GM18870 (cell line): ENCODE measurements around the gene SORBS1.

ENCODE experiments used
- ATAC-seq: cut with Tn5 transposase; IDR thresholded peaks from one replicate; pipeline ENCODE4 v1.9.1; 2021; ENCODE audit warnings: moderate library complexity; ENCODE audit not compliant: unreplicated experiment

Gene SORBS1

GRCh38 chr10:95416270-95416669 lies 144.9 kb downstream of the SORBS1 start:
- ATAC-seq, result no peak

DNA sequence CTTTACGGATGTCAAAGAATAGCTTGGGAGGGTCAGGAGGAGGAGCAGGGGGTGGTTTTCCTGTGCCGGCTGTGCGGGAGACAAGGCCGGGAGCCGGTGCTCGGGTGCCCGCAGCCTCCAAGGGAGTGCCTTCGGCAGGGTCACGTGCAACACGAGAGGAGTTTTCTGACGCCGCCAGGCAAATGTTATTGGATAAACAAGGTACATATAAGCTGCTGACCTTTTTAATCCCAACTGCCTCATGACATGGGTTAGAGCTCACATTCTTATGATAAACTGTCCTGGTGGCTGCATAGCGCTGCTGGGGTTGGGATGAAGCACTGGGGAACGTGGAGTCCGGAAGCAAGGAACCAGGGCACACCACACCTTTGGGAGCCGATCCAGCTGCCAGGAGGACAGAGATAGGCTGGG lies 145.5 kb downstream of the SORBS1 start:
- no peak for ATAC-seq

GRCh38 chr10:95414844-95415485 lies 146.2 kb downstream of the SORBS1 start:
- no peak for ATAC-seq

- ATAC-seq, result no peak
Observed at GRCh38 chr10:95414016-95414830, 146.9 kb downstream of the SORBS1 start.

GRCh38 chr10:95413588-95413987 lies 147.6 kb downstream of the SORBS1 start:
- no peak for ATAC-seq

- no peak for ATAC-seq
Observed at GRCh38 chr10:95411635-95412034, 149.5 kb downstream of the SORBS1 start.

DNA sequence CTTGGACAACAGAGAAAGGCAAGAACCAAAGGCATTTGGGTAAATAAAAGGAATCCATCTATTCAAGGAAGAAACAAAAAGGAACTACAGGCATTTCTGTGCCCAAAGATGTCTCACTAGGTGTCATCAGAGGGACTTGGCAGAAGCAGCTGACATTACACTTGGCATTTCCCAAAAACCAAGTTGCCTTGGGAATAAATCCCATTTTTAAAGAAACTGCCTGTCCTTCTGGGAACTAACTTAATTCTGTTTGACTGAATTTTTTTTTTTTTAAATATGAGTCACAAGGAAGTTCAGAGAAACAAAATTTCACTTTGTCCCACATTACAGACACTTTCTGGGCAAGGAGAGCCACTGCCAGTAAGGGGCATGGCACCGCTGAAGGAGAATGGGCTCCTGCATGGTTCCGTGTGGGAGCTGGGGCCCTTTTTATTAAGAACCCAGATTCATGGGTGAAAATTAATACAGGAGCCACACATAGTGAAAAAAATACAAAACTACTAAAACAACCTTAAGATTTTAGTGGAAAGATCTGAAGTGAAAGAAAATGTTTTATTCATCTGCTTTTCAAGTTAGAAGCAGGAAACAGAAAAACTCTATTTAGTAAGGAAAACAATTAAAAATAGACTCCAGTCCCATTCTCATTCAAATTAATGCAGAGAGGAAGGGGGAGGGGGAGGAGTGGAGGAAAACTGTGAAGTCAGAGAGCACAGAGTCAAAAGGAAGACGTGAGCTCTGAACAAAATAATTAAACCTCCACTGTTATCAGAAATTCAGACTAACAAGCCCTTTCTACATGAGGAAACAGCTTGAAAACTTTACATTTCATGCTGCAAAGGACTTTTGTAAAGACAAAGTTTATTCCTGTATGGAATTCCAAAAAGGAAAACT lies 151.9 kb downstream of the SORBS1 start:
- ATAC-seq, result no peak

DNA sequence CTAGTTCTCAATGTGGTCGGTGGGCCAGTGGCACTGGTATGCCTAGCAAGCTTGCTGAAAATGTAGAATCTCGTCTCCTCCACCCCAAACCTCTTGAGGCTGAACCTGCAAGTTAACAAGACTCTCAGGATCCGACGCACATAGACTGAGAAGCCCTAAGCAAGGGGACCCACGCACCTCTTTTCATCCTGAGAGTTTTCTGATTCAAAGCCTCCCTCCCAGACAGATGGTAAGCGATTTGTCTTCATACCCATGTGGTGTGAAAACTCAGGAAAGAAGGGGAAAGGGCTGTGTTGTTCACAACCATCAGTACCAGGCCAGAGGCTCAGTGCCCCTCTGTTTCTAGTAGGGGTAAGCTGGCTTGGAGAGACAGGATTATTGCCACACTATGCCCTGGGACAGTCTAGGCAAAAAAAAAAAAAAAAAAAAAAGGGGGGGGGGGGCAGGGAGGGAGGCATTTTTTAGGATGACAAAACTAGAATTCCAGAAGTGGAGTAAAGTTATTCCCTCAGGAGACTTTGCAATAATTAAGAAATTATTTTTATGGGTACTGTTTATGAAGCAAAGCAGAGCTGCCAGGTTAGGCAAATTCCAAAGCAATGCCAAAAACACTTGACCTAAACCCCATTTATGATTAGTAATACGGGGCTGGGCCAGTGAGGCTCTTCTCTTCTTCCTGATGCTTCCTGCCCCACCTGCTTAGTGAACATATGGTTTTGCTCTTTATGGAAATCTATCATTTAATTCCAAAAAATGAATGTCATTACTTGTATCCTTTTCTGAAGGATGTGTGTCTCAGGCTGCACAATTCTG lies 152.8 kb downstream of the SORBS1 start:
- ATAC-seq, result no peak

- ATAC-seq, result no peak
Observed at GRCh38 chr10:95407546-95407945, 153.6 kb downstream of the SORBS1 start.

GRCh38 chr10:95406651-95407280 lies 154.4 kb downstream of the SORBS1 start:
- no peak for ATAC-seq

DNA sequence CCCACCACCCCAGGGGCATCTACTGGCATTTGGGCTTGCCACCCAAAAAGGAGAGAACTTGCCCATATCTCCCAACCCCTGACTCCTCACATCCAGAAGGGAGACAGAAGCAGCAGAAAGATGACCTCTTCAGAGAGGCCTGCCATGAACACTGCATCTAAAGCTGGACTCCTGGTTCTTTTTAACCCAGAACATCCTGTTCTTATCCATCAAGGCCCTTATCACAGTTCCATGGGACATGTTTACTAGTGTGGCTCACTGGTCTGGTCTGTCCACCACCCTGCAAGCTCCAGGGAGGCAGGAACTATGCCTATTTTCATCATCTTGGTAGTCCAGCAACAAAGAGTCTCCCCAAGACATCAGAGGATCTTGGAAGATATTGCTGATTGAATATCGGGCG lies 155.5 kb downstream of the SORBS1 start:
- ATAC-seq, result no peak

GRCh38 chr10:95404864-95405263 lies 156.3 kb downstream of the SORBS1 start:
- no peak for ATAC-seq

- no peak for ATAC-seq
Observed at GRCh38 chr10:95404462-95404858, 156.7 kb downstream of the SORBS1 start.

GRCh38 chr10:95403700-95404461 lies 157.3 kb downstream of the SORBS1 start:
- no peak for ATAC-seq

GRCh38 chr10:95401704-95402469 lies 159.3 kb downstream of the SORBS1 start:
- ATAC-seq, result no peak

GRCh38 chr10:95400787-95401186 lies 160.4 kb downstream of the SORBS1 start:
- no peak for ATAC-seq

GRCh38 chr10:95399183-95399582 lies 162.0 kb downstream of the SORBS1 start:
- ATAC-seq, result no peak

GRCh38 chr10:95397747-95398146 lies 163.4 kb downstream of the SORBS1 start:
- ATAC-seq, result no peak
